GM21723 (cell line): Measurements from ENCODE around the gene INSIG2.

Source experiments
- ATAC-seq: cut with Tn5 transposase; IDR thresholded peaks from one replicate; pipeline ENCODE4 v1.9.1; 2021; ENCODE audit warnings: mild to moderate bottlenecking, moderate library complexity; ENCODE audit not compliant: unreplicated experiment

The INSIG2 gene

DNA sequence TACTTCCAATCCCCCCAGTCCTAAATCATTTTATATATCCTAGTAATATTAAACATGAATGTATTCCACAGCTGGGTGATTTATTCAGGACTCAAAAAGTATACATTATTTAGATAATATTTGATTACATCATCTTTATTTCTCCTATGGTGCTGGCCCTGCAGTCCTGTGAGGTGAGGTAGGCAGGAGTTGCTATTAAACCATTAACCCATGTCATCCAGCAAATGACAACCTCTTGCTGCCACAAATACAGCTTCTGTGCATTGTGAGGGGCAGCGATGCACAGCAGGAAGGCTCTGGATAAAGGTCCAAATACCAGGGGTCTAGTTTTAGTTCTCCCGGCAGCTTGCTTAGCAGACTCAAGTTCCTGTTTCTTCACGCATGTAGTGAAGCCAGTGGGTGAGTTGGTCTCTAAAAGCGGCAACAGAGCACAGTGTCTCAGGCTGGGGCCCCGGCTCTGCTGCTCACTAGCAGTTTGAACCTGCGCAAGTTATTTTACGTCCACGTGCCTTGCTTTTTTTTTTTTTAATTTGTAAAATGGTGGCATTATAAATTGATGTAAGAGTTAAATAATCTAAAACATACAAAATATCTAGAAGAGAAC lies 36.1 kb downstream of the INSIG2 start:
- no peak for ATAC-seq

DNA sequence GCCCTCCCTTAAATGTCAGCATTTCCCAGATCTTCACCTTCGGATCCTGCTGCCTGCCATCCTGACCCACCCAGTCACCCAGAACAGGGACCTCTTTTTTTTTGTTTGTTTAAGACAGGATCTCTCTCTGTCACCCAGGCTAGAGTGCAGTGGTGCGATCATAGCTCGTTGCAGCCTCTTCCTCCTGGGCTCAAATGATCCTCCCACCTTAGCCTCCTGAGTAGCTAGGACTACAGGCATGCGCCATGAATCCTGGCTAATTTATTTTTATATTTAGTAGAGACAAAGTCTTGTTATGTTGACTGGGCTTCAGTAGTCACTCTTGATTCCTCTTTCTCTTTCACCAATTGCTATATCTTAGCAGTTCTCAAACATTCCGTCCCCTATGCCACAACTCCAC lies 39.0 kb downstream of the INSIG2 start:
- ATAC-seq: no peak

DNA sequence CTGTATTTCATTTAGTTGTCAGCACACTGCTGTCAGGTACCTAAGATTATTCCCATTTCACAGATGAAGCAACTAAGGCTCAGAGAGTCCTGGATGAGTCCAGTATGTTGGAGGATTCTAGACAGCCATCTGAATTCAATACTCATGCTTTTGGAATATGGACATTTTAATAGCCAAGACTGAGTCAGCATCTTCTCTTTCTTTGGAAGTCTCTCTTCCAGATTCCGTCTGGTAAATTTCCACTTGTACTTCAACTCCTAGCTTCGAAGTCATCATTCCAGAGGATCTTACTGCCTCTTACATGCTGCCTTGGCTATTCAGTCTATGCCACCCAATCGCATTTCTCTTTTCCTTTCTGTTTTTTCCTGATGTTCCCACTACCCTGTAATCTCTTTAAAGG lies 40.6 kb downstream of the INSIG2 start:
- no peak for ATAC-seq

DNA sequence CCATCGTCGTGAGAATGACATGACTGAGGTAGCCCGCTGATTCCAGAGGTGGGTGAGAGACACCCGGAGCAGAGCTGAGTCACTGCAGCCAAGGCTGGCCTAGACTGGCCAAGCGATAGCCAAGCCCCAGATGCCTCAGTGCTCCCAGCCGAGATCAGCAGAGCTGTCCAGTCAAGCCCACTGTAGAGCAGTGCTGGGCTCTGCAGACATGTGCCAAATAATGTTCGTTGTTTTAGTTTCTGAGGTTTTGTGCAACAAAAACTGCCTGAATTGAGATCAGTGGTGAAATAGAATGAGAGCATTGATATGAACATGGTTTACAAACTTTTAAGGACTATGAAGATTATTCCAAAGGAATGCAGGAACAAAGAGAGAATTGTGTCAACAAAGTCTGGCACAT lies 42.1 kb downstream of the INSIG2 start:
- ATAC-seq: no peak

DNA sequence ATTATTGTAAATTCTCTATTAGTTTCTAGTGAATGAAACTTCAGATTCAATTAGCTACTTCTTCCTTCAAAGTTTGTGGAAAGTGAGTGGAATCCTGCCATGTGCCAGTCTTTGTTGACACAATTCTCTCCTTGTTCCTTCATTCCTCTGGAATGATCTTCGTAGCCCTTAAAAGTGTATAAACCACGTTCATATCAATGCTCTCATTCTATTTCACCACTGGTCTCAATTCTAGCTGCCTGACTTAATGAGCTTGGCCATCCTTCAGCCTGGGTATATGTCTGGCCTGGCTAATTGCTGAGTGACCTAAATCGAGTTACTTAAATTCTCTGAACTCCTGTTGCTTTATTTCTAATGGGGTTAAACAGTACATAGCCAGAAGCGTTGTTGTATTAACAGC lies 43.5 kb downstream of the INSIG2 start:
- ATAC-seq: no peak

DNA sequence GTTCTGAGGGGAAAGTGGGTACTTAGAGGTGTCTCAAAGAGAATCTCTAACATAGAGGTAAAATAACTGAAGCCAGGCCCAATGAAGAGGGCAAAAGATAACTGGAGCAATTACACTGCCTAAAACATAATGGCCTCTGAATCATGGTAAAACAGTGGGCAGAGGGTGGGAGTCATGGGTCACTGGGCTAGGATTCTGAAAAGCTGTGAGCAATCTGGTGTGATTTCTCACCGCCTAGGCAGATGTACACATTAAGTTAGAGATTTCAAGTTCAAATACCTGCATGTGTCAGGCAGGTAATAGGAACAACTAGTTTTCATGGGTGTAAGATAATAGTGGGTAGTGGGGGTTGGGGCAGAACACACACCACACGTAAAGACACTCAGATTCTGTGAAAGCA lies 45.6 kb downstream of the INSIG2 start:
- ATAC-seq: no peak

DNA sequence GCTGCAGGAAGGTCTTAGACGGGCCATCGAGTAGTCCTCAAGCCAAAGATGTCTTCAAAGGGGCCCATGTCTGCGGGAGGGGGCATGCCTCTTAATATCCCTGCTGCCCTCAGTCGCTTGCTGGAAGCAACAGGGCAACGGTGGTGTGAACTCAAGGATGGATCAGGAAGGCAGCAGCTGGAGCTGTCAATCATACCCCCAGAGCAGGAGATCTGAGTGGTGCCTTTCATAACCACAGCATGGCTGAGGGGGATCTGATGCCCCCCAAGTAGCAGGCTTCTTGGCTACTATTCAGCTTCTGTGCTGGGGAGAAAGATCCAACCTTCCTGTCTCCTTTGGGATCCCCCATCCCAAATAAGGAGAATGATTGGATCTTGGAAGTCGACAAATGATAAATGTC lies 46.4 kb downstream of the INSIG2 start:
- no peak for ATAC-seq

DNA sequence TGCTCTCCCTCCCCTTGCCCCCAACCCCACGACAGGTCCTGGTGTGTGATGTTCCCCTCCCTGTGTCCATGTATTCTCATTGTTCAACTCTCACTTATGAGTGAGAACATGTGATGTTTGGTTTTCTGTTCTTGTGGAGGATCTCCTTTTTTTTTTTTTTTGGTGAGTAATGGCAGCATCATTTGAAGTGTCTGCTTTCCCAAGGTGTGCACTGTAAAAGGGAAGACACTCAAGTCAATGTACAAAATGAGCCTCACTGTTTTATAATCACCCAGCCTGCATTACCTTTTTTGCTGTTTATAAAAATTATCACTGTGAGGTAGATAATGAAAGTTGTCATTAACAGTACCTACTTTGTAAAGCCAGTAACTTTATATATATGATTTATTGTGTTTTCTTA lies 56.9 kb downstream of the INSIG2 start:
- ATAC-seq: no peak

DNA sequence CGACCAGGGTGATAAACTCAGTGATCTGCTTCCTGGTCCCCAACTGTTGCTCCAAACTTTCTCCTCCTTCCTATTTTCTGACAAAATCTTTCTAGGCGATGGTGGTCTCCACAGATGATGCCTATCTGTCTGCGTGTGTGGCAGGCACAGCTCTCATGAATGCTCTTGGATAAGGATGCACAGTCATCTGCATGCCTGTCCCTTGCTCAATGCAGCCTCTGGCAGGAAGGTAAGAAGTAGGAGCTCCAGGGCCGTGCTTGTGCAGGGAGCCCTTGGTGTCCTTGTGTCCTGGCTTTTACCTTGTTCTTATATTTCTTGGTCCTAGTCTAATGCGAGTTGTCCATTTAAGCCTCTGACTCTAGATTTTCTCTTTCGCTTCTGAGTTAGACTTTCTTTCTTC lies 57.5 kb downstream of the INSIG2 start:
- no peak for ATAC-seq

DNA sequence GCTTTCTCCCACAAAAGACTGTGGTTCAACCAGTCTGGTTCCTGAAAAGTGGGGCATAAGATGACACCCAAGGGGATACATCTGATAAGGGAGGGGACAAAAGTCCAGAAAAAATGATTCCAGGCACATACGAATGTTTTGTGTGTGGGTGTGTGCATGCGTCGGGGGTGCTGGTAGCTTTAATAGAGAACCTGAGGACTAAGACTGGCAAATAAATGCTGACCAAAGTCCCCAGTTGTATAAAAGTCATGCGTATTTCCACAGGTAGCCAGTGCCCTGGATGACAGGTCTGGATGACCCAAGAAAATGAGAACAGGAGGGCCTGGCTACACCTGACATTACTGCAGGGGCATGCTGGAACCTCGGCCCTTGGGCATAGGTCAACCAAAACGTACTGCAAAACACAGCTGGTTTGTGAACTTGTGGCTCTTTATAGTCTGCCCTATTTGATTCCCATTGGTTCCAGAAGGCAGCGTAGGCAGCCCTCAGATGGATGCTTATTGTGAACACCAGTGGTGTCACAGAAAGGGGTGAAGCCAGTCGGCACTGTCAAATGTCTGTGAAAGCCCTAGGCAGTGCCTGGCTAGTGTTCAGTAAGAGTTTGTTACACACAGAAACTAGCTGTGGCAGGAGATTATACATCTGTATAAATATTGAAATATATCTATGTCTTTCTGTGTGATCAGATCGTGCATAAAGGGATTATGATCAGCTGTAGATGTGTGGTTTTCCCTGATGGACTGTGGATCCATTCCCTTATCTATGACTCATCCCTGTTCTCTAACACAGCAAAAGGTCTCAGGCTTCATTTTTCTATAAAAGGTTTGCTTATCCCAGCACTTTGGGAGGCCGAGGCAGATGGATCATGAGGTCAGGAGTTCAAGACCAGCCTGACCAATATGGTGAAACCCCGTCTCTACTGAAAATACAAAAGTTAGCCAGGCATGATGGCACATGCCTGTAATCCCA lies 58.3 kb downstream of the INSIG2 start:
- no peak for ATAC-seq

DNA sequence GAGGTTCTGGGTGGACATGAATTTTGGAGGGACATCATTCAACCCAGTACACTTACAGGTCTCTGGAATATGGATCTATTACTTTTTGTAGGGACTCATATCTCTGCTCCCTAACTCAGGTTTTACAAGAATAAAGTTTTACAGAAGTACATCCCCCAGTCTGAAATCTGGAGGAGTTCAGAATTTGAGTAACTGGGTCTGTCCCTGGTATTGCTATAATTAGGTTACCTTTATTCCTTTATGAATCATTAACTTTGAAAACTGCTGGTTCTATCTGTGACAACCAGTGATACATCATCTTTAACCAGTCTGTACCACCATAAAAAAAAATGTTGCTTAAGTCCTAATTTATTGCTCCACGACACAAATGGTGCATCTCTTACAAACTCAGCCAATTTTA lies 59.9 kb downstream of the INSIG2 start:
- ATAC-seq: peak; percentile 74

DNA sequence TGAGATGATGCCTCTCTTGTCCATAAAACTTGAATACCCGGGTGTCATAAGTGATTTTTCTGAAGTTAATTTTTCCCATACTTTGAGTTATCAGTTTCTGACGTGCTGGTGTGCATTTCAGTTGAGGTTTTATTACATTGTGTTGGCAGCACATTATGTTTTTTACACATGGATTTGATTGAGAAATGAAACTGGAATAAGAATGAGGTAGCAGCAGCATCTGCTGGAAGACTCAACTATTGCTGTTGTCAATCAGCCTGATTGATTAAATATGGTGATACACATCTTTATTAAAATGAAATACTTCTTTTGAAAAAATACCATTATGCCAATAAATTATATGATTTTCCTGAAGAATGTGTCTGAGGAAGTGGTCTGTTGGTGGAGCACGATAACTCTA lies 60.5 kb downstream of the INSIG2 start:
- no peak for ATAC-seq

DNA sequence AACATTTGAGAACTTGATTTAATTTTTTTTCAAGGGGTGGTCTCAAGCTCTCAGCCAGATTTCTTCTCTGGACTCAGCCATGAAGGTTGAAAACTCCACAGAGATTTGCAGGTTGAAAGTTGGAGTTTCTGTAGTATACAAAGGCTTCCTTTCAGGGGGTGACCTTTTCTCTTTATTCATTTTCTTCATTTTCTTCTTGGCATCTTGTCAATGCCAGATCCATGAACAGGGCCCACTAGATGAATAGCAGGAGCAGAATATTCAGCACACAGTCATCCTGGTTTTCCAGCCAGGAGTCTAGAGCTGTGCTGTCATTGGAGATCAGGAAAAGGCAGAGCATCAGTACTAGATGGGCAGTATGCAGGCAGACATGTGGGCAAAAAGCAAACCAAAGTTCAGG lies 62.0 kb downstream of the INSIG2 start:
- no peak for ATAC-seq

DNA sequence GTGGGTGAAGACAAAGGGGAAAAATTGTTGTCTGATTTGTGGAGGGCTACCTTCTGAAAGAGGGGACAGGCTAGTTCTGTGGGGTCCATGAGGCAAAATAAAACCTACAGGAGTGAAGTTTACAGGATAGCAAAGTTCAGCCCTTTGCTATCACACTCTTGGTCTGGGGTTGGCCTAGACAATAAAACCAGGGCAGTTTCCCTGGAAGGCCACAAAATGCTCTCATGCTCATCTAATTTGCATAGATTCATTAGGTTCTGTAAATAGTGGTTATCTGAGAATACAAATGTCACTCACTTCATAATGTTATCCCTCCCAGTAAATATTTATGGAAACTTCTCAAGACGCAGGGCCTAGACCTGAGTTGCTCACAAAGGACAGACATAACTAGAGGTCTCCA lies 63.6 kb downstream of the INSIG2 start:
- ATAC-seq: no peak

DNA sequence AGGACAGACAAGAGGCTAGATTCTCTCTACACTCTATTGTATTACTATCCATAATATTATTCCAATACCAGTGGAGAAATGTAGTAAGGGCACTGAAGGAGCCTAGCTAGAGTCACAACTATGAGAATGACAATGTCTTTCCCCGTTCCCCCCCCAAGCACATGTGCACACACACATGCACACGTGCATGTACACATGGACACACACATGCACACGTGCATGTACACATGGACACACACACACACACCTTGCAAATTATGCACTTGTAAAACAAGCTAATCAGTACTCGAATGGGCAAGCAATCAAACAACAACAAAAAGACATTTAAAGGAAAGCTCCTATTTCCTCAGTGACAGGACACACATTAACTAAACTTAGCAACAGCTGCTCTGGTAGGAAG lies 65.2 kb downstream of the INSIG2 start:
- ATAC-seq: no peak

DNA sequence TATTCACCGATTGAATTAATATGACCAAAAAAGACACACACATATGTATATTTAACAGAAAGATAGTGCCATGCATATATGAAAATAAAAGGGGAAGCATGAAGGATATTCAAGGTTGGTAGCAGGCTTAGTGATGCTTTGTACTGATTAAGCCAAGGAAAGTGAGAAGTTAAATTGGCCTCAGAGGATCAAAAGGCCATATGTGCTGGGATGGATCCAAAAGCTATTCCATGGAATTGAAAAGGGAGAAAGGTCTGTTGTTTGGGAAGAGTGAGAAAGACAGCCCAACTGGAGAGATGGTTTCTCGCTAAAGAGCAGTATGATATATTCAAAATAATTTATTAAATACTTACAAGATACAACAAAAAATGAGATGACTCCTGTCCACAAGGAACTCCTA lies 65.9 kb downstream of the INSIG2 start:
- no peak for ATAC-seq
